Fibroblast of skin of left quadriceps (primary cell): Measurements from ENCODE around the gene TMEM151B.
"Not testable (repeated sequence)": the region's sequence is repeated elsewhere in the genome, so short reads cannot be mapped to it uniquely, and the experiment has no call there.

Experiments
- DNase-seq, 2 experiments: peaks; one replicate each; pipeline ENCODE4 v3.0.0-alpha.2; 2013; ENCODE audit warnings: low read depth in 2 of 2

Gene TMEM151B

DNA sequence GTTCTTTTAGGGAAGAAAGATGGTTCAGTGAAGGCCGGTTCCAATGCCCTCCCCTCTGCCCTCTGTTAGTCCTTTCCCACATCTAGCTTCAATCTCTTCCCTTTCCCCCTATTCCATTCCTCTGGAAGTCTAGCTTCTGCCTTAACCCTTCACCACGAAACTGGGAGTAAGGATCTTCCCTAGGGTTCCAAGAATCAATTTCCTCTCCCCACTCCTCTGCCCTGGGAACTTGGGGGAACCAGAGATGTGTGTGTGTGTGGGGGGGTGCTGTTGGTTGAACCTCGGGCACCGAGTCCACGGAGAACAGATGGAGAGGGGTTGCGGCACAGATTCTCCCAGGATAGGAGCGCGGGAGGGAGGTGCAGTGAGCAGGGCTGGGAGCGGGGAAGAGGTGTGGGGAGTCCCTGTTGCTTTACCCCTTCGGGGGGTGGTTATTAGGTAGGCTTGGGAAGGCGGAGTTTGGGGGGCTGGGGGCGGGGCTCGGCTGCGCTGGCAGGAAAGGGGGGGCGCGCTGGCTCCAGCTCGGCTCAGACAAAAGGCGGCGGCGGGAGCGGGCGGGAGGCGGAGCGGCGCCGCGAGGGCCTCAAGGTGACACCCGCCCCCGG, at the start of gene TMEM151B:
Gene TMEM151B, plus strand, starts transcription at position 530 of the 605 bp plus-strand sequence. CDS start 293 bp downstream, outside the sequence.
- no peak for DNase-seq

DNA sequence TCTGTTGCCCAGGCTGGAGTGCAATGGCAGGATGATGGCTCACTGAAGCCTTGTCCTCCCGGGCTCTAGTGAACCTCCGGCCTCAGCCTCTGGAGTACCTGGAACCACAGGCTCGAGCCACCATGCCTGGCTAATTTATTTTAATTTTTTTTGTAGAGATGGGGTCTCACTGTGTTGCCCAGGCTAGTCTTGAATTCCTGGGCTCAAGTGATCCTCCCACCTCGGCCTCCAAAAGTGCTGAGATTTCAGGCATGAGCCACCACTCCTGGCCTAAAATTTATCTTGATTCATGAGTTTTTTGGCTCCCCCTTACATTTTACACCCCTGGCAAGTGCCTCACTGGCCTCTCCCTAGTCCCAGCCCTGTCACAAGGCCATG, 49.3 kb upstream of the TMEM151B start:
- no peak for DNase-seq

DNA sequence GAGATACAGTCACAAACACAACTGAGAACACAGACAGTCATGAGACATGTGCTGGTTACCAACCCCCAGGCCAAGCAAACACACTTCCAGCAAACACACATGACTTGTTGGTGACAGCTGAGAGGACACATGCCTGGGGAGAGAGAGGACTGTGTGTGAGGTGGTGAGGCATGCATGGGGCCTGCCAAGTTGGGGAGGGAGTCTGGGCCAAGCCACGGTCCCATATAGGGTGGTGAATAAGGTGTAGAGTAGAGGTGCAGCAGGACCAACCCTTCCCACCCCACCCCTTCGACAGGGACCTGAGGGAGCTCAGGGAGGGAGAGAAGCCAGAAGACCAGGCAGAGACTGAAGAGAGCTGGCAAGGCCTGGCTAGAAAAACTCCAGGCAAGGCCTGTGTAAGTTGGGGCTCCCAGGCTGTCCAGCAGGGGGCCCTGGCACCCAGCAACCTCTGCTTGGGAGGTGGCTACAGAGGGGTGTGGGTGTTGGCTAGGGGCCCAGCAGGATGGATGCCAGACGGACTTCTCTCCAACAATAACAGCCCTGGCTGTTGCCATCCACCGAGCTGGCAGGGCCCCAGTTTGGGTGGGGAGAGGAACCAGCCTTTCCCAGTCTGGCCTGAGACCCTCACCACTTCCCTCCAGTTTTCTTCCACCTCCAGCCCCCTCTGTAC, 48.8 kb upstream of the TMEM151B start:
- DNase-seq: peak in 1 of 2 experiments; percentile 20

DNA sequence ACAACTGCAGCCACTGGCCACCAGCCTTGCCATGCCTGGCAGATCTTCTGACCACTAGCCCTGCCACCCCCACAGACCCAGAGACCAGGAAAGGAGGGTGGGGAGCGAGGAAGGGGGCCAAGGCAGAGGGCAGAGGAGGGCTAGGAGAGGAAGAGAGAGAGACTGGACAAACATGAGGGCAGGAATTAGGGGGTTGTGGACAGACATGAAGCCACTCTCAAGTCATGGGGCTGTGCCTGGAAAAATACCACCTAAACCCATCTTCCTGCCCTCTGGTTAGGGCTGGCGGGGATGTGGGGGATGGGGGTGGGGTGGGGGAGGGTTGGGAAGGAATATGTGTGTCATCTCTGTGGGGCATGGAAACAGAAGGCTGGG, 48.3 kb upstream of the TMEM151B start:
- DNase-seq: no peak

DNA sequence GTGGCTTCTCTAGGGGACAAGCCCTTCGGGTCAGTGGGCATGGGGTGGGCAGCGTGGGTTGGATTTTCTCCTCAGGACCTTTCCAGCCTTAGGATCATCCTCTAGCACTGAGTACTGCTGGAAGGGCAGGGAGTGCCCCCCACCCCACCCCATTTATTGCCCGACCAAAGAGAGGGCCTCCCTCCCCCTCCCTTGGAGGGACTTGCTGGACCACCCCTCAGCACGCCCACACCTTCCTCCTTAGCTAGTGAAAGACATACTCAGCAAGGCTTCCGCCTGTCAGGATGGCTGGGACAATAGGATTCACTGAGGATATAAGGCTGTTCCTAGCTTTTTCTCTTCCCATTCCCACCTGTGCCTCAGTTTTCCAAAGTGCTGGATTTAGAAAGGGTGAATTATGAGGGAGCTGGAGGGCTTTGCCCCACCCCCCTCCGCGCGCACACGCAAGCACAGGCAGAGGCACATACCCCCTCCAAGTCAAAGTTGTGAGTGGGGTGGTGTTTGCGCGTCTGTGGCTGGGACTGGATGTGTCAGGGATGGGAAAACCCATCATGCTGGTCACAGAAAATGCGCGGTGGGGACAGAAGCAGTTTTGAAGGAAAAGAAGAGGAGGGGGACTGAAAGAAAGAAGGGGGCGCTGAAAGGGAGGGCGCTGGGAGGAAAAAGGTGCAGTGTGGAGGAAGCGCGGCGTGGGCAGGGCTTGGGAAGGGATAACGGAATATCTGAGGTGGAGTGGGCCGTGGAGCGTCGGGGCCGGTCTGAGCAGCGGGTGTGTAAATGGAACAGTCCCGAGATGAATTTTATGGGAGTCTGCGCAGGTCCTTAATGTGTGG, 47.5 kb upstream of the TMEM151B start:
- no peak for DNase-seq

DNA sequence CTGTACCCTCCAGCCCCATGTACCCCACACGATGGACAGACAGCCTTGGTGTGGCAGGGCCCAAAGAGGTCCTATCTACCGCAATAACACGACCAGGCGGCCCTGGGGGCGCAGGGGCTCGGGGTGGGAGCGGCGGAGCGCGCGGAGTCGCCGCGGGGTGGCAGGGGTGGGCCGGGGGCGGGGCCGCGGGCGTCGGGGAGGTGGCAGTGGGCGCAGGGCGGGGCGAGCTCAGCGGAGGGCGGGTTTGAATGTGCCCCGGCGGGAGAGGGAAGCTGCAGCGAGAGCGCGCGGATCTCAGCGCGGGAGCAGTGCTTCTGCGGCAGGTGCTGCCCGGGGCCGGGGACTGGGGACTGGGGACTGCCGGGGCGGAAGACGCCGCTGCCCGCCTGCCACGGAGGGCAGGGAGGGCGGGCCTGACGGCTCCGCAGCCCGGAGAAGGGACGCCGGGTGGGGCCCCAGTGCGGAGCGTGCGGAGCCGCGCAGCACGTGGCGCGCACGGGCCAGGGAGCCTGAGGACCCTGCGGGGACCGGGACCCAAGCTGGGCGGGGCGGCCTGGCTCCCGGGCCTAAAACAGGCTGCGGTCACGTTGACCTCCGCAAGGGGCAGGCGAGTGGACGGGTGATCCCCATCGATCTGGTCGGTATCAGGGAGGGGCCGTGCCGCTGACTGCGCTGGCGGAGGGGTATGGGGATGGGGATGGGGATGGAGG, 46.8 kb upstream of the TMEM151B start, which contains the start of gene SLC29A1:
Gene SLC29A1, plus strand, starts transcription at position 277 of the 710 bp plus-strand sequence. CDS start 3,719 bp downstream, outside the sequence.
- no peak for DNase-seq

DNA sequence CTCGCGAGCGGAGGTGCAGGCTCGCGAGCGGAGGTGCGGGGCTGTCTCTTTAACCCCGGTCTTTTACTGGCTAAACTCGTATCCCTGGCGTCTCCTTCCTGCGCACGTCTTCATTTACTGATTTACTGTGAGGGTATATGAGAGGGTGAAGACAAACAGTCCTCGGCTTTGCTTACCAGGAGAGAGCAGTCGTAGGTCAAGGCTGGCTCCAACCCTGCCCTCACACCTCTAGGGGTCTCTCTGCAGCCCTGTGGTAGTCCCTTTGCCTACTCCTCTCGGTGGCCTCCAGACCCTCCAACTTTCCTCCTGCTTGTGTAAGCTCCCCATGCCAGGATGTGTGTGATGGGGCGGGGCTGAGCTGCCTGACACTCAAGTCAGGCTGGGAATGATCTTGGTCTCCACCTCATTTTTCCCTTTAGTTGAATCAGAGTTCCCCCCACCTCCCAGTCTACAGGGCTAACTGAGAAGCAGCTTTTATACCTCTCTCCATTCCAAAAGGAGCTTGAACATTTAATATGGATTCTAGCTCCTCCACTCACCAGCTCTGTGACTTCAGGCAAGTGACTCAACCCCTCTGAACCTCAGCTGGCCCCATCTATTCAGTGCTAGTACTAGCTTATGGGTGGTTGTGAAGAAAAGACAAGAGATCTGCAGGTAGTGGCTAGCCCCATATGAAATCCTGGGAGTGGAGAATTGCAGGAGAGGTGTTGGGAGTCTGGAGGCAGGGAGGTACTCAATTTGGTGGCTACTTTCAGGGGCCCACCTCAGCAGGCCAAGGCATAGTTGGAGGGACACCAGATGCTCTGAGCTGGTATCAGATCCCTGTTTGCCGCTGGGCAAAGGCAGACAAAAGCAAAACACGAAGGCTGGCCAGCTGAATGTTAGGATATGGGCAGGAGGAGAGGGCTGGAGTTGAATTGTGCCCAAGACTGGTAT, 46.0 kb upstream of the TMEM151B start:
- no peak for DNase-seq

DNA sequence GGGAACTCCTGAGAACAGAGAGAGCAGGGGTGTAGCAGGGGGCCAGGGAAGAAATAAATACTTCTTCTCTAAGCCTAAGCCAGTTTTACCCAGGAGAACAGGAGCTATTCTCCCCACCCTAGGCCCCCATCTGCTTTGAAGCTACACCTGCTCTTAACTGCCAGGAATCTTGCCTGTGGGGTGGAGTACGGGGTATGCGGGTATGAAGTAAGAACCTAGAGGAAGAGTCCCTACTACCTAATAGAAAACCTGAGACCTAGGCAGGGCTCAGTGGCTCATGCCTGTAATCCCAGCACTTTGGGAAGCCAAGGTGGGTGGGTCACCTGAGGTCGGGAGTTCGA, 45.3 kb upstream of the TMEM151B start:
- no peak for DNase-seq

DNA sequence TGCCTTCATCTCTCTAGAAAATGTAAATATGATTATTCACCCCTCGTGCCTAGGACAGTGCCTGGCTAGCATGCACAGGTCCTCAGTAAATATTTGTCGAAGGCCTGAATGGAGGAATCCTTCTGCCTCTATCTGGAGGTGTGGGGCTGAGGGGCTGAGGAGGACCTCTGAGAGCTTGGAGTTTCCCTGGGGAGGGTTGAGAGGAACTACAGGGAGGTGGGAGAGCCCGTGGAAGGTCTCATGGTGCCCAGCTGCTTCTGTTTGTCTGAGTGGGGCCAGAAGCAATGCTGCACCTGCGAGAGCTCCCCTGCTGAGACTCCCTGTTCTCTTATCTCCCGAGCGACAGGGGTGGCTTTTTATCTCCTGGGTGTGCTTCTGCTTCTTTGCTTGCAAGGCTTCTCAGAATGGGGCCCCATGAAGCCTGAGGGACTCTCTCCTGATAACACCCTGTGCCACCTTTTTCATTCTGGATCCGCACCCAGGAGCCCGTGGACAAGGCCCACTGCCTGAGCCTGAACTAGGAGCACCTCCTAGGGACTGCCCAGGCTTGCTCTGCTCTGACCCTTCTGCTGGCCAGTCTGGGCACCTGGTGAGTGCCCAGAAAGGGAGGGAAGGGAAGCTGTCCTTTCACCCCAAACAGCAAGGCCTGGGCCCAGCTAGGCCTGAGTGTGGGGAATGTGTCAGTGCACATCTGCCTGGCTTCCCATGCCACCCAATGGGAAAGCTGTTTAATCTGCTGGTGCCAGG, 44.5 kb upstream of the TMEM151B start:
- DNase-seq: no peak

DNA sequence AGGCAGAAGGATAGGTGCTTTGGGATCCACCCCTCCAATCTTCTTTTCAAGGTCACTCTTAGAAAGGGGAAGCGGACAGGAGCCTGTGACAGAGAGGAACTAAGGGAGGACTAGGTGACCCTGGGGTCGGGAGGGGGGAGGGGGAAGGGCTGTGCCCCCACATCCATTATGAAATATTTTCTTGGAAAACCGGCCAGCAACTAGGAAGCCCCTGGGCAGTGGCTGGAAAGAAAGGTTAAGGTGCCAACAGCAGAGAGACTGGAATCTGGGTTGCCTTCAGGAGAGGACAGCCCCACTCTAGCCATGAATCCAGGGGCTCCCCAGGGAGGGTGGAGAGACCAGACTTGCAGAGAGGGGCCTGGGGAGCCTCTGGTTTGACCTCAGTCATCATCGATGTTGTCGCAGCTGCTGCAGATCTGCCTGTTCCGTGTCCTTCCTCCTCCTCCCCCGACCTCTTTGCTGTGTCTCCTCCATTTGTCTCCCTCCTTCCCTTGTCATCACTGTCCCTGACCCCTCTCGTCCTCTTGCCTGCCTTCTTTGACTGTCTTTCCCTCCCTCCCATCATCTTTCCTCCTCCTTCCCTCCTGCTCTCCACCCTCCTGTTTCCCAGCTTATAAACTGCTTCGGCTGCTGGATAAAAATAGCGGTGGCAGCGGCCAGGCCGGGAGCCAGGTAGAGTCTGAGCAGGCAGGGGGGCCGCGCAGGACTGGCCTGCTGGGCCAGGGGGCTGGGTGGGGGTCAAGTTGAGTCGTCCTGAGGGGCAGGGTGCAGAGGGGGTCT, 43.7 kb upstream of the TMEM151B start:
- DNase-seq: no peak

DNA sequence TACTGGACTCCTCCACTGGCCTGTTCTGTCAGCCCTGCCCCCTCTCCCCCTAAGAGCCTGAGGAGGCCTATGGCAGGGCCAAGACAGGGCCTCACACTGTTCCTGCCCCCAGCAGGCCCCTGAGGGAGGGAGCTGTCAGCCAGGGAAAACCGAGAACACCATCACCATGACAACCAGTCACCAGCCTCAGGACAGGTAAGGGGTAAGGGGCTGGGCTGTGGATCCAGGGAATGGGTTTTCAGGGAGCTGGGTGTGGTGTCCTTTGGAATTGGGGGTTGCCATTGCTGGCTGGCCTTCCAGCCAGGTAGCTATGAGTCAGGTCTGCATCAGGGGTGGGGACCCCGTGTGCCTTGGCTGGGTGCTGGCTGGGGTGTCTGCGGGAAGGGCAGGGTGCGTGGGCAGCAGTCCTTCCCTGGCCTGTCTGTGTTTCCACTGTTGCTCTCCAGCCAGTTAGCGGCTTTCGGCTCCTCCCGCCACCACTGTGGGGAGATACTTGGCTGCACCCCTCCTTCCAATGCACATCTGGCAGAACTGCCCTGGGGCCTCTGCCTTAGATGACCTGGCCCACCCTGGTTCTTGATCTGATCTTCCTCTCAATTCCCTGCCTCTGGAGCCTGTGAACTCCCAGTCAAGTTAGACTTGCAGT, 43.0 kb upstream of the TMEM151B start:
- no peak for DNase-seq

DNA sequence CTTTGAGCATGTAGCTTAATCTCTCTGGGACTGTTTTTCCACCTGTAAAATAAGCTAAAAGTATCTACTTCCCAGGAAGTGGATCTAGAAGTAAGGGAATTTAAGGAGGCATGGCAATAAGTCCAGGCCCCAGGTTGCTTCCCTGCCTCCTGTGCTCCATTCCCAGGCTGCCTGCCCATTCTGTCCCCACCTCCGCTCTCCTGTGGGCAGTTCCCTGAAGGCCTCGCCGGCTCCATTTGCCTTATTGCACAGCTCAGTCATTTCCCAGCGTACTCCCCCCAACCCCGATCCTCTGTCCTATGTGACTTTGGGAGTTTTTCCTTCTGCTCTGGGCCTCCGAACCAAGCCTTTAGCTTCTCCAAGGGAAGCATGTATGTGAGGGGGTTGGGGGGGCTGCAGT, 42.2 kb upstream of the TMEM151B start:
- DNase-seq: no peak

DNA sequence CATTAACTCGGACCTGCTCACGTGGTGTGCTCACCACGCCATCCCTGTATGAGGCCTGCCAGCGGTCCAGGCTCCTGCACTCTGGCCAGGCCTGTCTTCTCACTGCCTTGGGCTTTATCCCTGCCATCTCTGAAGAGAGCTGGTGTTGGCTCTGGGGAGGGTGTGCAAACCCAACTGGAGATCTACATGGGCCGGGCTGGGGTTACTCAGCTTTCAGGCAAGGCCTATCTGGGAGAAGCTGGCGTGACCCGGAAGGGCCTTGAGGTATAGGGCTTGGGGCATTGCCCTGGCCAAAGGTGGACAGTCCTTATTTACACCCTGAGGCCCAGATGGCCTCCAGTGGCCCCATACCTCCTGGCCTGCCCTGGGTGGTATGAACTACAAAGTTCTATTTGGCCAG, 41.8 kb upstream of the TMEM151B start:
- no peak for DNase-seq

DNA sequence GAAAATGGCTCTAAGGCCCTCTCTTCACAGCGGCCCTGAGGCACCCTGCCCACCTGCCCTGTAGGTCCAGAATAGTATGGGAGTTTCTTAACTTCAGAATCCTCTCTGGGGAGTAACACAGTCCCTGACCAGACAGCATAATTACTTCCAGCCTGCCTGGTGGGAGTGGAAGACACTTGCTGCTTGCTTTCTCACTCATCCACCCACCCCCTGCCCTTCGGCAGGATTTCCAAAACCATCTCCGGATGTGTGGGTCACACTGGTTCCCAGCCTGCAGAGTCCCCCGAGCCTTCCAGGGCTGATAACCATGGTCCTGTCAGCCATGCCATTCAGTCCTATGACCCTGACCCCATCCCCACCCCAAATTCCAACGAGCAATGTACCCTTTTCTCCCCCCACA, 41.4 kb upstream of the TMEM151B start:
- DNase-seq: no peak

DNA sequence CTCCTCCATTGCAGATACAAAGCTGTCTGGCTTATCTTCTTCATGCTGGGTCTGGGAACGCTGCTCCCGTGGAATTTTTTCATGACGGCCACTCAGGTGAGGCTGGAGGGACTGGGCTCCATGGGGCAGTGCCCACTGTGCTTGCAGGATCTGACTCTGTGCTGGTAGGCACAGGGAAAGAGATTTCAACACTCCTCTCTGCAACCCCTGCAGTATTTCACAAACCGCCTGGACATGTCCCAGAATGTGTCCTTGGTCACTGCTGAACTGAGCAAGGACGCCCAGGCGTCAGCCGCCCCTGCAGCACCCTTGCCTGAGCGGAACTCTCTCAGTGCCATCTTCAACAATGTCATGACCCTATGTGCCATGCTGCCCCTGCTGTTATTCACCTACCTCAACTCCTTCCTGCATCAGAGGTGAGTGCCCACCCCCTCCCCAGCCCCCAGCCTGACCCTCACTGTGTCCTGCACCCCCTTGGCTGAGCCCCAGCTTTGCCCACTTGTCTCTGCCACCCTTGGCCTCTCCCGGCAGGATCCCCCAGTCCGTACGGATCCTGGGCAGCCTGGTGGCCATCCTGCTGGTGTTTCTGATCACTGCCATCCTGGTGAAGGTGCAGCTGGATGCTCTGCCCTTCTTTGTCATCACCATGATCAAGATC, 40.7 kb upstream of the TMEM151B start:
- no peak for DNase-seq

DNA sequence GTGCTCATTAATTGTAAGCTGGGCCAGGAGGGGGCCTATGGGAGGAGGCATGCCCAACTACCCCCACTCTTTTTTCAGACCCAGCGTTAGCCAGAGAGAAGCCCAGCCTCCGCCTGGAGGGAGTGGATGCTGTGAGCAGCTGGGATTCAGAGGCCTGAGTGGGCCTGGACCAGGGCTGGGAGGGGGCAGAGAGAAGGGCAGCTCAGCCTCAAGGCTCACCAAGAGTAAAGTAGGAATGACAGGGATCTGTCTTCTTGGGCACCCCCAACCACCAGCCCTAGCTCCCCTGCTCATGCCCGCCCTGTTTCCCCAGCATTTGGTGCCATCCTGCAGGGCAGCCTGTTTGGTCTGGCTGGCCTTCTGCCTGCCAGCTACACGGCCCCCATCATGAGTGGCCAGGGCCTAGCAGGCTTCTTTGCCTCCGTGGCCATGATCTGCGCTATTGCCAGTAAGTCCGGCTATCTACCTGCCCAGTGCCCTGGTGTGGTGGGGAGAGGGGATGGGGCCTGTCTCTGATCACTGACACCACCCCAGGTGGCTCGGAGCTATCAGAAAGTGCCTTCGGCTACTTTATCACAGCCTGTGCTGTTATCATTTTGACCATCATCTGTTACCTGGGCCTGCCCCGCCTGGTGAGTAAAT, 40.1 kb upstream of the TMEM151B start:
- DNase-seq: no peak

DNA sequence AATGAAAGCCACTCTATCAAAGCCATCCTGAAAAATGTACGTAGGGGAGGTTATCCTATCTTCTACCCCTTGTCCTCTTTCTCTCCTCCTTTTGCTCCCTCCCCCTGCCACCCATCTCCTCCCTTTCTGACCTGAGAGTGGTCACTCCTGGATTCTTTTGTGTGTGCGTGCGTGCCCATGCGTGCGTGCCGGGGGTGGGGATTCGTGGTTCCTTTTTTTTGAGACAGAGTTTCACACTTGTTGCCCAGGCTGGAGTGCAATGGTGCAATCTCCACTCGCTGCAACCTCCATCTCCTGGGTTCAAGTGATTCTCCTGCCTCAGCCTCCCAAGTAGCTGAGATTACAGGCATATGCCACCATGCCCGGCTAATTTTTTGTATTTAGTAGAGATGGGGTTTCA, 38.8 kb upstream of the TMEM151B start:
- not testable (repeated sequence) for DNase-seq
